GM12874 (cell line): Measurements from ENCODE around the gene ACTG1.

Experiments used
- CTCF ChIP-seq: IDR thresholded peaks from 2 replicates; pipeline ENCODE4 v1.5.1; 2011; ENCODE audit warnings: low read depth, mild to moderate bottlenecking, control low read depth, low read length, moderate library complexity; ENCODE audit not compliant: insufficient read depth

Gene ACTG1

GRCh38 chr17:81498953-81499600 is 13.5 kb downstream of the ACTG1 start:
- no peak for TF ChIP-seq CTCF

DNA sequence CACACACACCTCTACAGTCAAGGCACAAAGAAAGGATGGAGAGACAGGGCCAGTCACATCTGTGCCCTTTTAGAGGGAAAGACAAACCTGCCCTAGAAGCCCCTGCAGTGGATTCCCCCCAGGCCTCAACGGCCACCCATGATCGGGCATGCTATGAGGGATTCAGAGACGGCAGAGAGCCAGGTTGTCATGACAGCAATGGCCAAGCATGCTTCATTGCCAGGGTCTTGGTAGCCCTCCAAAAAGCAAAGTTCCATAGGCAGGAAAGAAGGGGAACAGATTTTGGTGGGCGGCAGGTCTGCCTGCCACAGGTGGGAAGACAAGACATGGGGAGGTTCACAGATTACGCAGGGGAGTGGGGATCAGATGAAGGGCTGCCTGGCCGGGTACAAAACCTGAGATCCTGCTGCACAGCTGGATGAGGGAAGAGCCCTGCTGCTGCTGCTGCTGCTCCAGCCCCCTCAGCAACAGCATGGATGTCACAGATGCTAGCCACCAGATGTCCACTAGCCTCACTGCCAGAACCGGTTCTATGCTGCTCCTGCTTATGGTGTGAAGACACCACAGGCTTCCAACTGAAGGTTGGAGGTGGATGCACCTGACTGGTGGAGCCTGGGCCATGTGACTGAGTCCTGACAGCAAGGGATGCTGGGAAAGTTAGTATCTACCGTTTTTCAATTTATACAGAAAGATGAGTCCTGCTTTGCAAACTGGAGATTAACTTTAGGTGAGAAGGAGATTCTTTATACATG is 17.8 kb downstream of the ACTG1 start:
- TF ChIP-seq CTCF: no peak

- TF ChIP-seq CTCF: no peak
These were observed 19.2 kb downstream of the ACTG1 start for GRCh38 chr17:81493198-81494038.

- no peak for TF ChIP-seq CTCF
These were observed 19.9 kb downstream of the ACTG1 start for GRCh38 chr17:81492706-81493105.

- TF ChIP-seq CTCF: no peak
These were observed 20.4 kb downstream of the ACTG1 start for GRCh38 chr17:81492202-81492601.

DNA sequence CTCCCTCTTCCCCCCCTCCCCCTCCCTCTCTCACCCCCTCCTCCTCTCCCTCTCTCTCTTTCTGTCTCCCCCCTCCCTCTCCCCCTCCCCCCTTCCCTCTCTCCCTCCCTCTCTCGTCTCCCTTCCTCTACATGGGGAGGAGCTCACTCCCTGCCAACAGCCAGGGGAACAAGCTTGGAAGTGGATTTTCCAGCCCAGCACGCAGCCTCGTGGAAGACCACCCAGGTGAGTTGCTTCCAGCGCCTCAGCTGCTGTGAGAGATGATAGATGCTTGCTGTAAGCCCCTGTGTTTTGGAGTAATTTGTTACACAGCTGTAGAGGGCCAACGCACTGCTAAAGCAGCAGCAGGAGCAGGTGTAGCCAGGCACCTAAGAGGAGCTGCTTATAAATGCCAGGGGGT is 20.8 kb downstream of the ACTG1 start:
- TF ChIP-seq CTCF: no peak

- TF ChIP-seq CTCF: no peak
These were observed 21.4 kb downstream of the ACTG1 start for GRCh38 chr17:81491181-81491581.
